ENCODE data around the gene PHLDB2. TPM values are rescaled to one million over a fixed set of nuclear protein-coding genes. Genes with fewer than 3 reads are reported as not detected.

PHLDB2 gene
- total and polyA plus RNA-seq, 2 of the 8 experiments (the other 6 are each of a cell fraction or from before 2014, with no cell fraction given) = 5.8 to 22.6 TPM

GRCh38 chr3:111923095-111923771 is 64.2 kb downstream of the PHLDB2 start:
- Histone ChIP-seq H3K56ac (replicated peaks; ENCODE audit: insufficient read length, low read depth, low read length) (no peak overlapping the region), H2AK5ac (ENCODE audit: low read depth, low read length) (no peak overlapping the region), H3K14ac (ENCODE audit: insufficient read length) (no peak overlapping the region), H3K27ac (ENCODE audit: low read depth, low read length) (no peak overlapping the region), H3K4ac (replicated peaks; ENCODE audit: insufficient read length, low read depth, low read length) (no peak overlapping the region), H3K79me2 (ENCODE audit: control insufficient read depth in 1 of 2, insufficient read depth in 2 of 2, low read length in 2 of 2) (no peaks in the 10 kb centered on the region), H3K4me3 (ENCODE audit: extremely low read depth in 1 of 4, insufficient read depth in 2 of 4, low read depth in 3 of 4, low read length in 4 of 4) (no peak overlapping the region), H2BK20ac (ENCODE audit: low read length) (no peak overlapping the region), H2BK12ac (ENCODE audit: low read depth, low read length) (no peak overlapping the region), H3K36me3 (ENCODE audit: control insufficient read depth in 2 of 4, insufficient read depth in 4 of 4, low read length in 3 of 4) (peaks cover 0 to 7% (median 0%) of the 10 kb centered on the region in 4 experiments; a peak in 1 of 8 replicates), H2BK120ac (replicated peaks; ENCODE audit: low read depth, low read length) (no peak overlapping the region), H2BK5ac (ENCODE audit: low read depth, low read length) (no peak overlapping the region), H2BK15ac (ENCODE audit: low read length) (no peak overlapping the region), H4K91ac (replicated peaks; ENCODE audit: insufficient read length, low read length) (no peak overlapping the region), H3K4me1 (replicated peaks in 1 of 4; ENCODE audit: control insufficient read depth in 3 of 4, insufficient read depth in 4 of 4, low read length in 3 of 4) (peaks cover 0 to 3% (median 0%) of the 10 kb centered on the region in 4 experiments; a peak in 2 of 7 replicates), H4K8ac (ENCODE audit: extremely low read depth, insufficient read depth, low read length) (no peak overlapping the region), H3K18ac (ENCODE audit: extremely low read depth, low read length) (no peak overlapping the region), H3K9ac (replicated peaks in 1 of 4; ENCODE audit: extremely low read depth in 1 of 4, low read depth in 3 of 4, low read length in 3 of 4) (no peak overlapping the region), H3K79me1 (ENCODE audit: low read depth, low read length) (no peaks in the 10 kb centered on the region), H3K23ac (ENCODE audit: insufficient read length) (no peak overlapping the region), H3K23me2 (ENCODE audit: low read depth, low read length) (no peaks in the 10 kb centered on the region), H2AFZ (ENCODE audit: low read length) (no peak overlapping the region), H3K9me3 (ENCODE audit: insufficient read depth in 2 of 2, low read depth in 1 of 2, low read length in 1 of 2) (no peaks in the 10 kb centered on the region), H3K4me2 (ENCODE audit: insufficient read depth in 1 of 2, low read depth in 2 of 2, low read length in 2 of 2) (no peak overlapping the region), H4K5ac (ENCODE audit: insufficient read length, low read depth, low read length) (no peak overlapping the region), H3K27me3 (replicated peaks in 1 of 4; ENCODE audit: control insufficient read depth in 3 of 4, extremely low read depth in 1 of 4, insufficient read depth in 3 of 4, low read length in 3 of 4) (peaks cover 12 to 32% (median 26%) of the 10 kb centered on the region in 4 experiments), H4K20me1 (replicated peaks in 1 of 2; ENCODE audit: control insufficient read depth in 1 of 2, insufficient read depth in 2 of 2, low read length in 2 of 2) (peaks cover 2 to 7% of the 10 kb centered on the region in 2 experiments)
- TF ChIP-seq ASH2L (IDR thresholded peaks at IDR 0.05; ENCODE audit: low read length) = no peak
- TF ChIP-seq CREB1 (IDR thresholded peaks at IDR 0.05) = no peak
- TF ChIP-seq BACH1 (IDR thresholded peaks at IDR 0.05; ENCODE audit: low read length) = no peak
- TF ChIP-seq, protein P1, sequence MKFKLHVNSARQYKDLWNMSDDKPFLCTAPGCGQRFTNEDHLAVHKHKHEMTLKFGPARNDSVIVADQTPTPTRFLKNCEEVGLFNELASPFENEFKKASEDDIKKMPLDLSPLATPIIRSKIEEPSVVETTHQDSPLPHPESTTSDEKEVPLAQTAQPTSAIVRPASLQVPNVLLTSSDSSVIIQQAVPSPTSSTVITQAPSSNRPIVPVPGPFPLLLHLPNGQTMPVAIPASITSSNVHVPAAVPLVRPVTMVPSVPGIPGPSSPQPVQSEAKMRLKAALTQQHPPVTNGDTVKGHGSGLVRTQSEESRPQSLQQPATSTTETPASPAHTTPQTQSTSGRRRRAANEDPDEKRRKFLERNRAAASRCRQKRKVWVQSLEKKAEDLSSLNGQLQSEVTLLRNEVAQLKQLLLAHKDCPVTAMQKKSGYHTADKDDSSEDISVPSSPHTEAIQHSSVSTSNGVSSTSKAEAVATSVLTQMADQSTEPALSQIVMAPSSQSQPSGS (IDR thresholded peaks at IDR 0.05; ENCODE audit: low read length) = no peak
- no peak for TF ChIP-seq YY1 (IDR thresholded peaks at IDR 0.05; ENCODE audit: low read depth, low read length)
- no peak for TF ChIP-seq KDM1A (IDR thresholded peaks at IDR 0.05; ENCODE audit: borderline replicate concordance, low read length)
- no peak for TF ChIP-seq RXRA (IDR thresholded peaks at IDR 0.05; ENCODE audit: insufficient read depth, low read depth, low read length)
- TF ChIP-seq POLR2A (IDR thresholded peaks at IDR 0.05; ENCODE audit: control extremely low read depth in 1 of 2, low read depth in 2 of 2, low read length in 2 of 2) = no peak
- no peak for TF ChIP-seq SAP30 (IDR thresholded peaks at IDR 0.05; ENCODE audit: insufficient read depth, insufficient replicate concordance, low read length)
- no peak for TF ChIP-seq RFX5 (IDR thresholded peaks at IDR 0.05; ENCODE audit: borderline replicate concordance, low read depth, low read length)
- no peak for TF ChIP-seq CHD1 (IDR thresholded peaks at IDR 0.05; ENCODE audit: low read depth, low read length)
- 40% methylated on average over 2 of the region's 2 CpGs; no CpG with 5 or more reads in 1 of the 2 experiments for WGBS, 2 experiments (ENCODE audit: extremely low coverage in 1 of 2, insufficient coverage in 1 of 2, insufficient read length in 1 of 2, insufficient replicate concordance in 2 of 2, low coverage in 1 of 2, low lambda C conversion rate in 2 of 2, missing lambda C conversion rate in 1 of 2)
- ChIA-PET POLR2A (ENCODE audit: partially characterized antibody) (no interaction called here), CTCF (ENCODE audit: partially characterized antibody) (interaction anchor here (0.7 to 1.3 kb wide), 4 partner anchors 21 to 207 kb away, joined by 3 read pairs; no protein-coding TSS in a partner anchor)
- FAIRE-seq (no peak), DNase-seq (ENCODE audit: low read depth in 1 of 2, low spot score in 2 of 2) (no peak)

Measured in H1 (cell line).